ENCODE data around the gene SYNGAP1.

DNA sequence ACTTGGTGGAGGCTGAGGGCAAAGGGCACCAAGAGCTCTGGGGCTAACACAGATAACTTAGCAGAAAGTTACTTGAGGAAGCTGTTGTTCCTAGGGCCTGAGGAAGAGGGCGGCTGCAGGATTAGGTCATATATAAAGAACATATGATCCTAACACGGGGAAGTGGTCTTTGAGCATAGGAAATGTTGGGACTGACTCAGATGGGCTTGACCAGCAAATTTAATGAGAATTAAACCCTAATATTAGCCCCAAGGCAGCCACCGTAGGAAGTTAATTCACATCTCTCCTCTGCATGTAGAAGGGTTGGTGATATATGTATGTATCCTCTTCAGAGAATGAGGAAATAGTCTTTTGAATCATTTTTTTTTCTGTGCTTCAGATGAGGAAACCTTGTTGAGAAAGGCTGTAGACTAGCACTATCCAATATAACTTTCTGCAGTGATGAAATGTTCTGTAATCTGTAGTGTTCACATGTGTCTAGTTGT lies 25.3 kb downstream of the SYNGAP1 start:
- TF ChIP-seq, protein P1, sequence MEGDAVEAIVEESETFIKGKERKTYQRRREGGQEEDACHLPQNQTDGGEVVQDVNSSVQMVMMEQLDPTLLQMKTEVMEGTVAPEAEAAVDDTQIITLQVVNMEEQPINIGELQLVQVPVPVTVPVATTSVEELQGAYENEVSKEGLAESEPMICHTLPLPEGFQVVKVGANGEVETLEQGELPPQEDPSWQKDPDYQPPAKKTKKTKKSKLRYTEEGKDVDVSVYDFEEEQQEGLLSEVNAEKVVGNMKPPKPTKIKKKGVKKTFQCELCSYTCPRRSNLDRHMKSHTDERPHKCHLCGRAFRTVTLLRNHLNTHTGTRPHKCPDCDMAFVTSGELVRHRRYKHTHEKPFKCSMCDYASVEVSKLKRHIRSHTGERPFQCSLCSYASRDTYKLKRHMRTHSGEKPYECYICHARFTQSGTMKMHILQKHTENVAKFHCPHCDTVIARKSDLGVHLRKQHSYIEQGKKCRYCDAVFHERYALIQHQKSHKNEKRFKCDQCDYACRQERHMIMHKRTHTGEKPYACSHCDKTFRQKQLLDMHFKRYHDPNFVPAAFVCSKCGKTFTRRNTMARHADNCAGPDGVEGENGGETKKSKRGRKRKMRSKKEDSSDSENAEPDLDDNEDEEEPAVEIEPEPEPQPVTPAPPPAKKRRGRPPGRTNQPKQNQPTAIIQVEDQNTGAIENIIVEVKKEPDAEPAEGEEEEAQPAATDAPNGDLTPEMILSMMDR (conservative IDR thresholded peaks at IDR 0.05; ENCODE audit: low read depth, low read length) = no peak
- TF ChIP-seq EZH2 (IDR thresholded peaks at IDR 0.05; ENCODE audit: borderline replicate concordance, low read depth, low read length, poor library complexity, severe bottlenecking) = no peak

Data from A673 (cell line).